Frontal cortex (tissue), 4 donors: ENCODE measurements around the gene PRPSAP1. TPM values are rescaled to one million over a fixed set of nuclear protein-coding genes. Genes with fewer than 3 reads are reported as not detected.
"Not testable (repeated sequence)": the region's sequence is repeated elsewhere in the genome, so short reads cannot be mapped to it uniquely, and the experiment has no call there.

Source experiments
- DNase-seq, 2 donors: peaks; one replicate each; pipeline ENCODE4 v3.0.0; 2012; ENCODE audit warnings: low spot score in 2 of 2
- FAIRE-seq: peaks from 2 replicates; lab custom pipeline; 2012; peaks lifted over from hg19 to GRCh38; lab: Jason Lieb, UNC
- total RNA-seq: library from RNA; depleted of rRNA; stranded (reverse); fragments of >200 nt; gene quantifications from one replicate; pipeline ENCODE4 v1.2.3, GENCODE V29; 2014
- donor health status: control.
- donor health status: control.
- donor health status: control.

The PRPSAP1 gene
- total RNA-seq, 1 donor from 2014 or later, result 52.2 TPM

DNA sequence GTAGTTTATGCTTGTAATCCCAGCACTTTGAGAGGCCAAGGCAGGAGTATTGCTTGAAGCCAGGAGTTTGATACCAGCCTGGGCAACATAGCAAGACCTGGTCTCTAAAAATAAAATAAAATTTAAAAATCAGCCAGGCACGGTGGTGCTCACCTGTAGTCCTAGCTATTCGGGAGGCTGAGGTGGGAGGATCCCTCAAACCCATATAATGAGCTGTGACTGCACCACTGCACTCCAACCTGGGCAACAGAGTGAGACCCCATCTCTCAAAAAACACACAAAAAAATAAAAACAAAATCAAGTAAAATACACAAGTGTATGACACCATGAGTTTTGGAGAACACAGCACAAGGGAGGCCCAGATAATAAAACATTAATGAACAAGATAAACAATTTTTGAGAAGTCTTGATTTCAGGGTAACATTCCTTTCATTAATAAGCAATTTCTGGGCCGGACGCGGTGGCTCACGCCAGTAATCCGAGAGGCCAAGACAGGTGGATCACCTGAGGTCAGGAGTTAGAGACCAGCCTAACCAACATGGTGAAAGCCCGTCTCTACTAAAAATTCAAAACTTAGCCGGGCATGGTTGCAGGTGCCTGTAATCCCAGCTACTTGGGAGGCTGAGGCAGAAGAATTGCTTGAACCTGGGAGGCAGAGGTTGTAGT, 17.9 kb downstream of the PRPSAP1 start:
- FAIRE-seq, result no peak
- no peak for DNase-seq

DNA sequence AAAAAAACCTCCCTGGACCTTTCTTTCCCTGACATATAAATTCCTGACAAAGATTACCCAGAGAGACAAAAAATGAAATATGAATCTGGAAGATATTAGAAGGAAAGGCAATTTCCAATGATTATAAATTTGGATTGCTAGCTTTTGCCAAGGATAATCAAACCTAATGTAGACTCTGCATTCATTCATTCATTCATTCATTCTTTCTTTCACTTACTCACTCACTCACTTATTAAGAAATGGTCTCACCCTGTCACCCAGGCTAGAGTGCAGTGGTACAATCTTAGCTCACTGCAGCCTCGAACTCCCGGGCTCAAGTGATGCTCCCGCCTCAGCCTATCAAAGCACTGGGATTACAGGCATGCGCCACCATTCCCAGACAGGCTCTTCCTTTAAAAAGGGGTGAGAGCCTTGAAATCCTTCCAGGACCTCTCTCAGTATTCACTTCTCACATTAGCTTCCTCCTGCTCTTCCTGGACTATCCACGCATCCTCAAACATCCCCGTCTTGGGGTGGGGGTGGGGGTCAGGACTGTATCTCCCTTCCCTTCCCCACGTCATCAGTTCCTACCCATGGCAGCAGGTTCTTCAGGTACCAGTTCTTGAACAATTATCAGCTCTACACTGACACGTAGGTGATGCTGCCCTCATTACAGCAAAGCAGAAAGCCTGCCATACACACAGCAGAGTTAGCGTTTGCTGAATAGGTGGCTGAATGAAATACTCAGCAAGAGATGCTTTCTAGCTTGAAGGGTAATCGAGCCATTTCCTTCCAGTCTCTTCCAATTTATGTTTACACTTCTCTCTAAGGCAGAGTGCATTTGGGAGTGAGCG, 19.8 kb downstream of the PRPSAP1 start:
- FAIRE-seq, result no peak

DNA sequence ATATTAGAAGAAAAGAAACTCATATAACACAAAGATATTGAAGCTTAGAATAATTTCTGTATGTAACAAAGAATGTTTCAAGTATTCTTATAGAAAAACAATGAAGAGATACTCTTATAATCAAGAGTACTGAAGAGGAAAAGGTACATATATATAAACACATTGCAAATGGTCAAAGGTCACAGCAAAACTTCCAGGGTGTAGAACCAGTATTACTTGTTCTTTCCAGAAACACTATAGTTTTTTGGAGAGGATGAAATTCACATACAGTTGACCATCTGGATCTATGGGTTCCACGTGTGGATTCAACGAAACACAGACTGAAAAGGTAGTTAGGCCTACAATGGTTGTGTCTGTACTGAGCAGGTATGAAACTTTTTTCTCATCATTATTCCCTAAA, 22.6 kb downstream of the PRPSAP1 start:
- DNase-seq, result no peak
- FAIRE-seq, result no peak

More for the DNA sequence above, 19.8 kb downstream of the PRPSAP1 start:
- DNase-seq, result no peak

DNA sequence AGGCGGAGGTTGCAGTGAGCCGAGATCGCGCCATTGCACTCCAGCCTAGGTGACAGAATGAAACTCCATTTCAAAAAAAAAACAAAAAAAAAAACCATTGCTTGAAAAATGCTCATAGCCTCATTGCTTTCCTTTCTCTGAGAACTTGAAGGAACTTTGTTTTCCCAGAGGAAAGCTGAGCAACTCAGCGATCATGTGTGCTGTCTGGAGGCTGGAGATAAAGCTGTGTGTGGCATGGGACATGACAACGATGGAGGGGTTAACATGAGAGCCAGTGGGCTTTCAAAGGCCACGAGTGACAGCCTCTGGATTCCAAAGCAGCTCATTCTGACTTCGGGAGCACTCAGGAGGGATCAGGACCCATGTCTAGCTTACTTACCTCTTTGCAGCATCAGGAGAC, 24.1 kb downstream of the PRPSAP1 start:
- DNase-seq (no peak), FAIRE-seq (no peak)

DNA sequence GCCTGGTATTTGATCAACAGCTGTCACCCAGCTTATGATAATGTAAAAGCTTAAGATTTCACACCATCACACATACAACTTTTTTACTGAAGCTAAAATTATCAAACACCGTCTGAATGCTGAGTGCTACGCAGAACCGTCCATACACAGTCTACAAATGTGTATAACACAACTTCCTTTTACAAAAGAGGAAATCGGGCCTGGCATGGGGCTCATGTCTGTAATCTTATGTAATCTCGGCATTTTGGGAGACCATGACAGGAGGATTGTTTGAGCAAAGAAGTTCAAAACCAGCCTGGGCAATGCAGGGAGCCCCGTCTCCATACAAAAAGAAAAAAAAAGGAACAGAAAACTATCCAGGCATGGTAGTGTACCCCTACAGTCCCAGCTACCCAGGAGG, 26.0 kb downstream of the PRPSAP1 start:
- FAIRE-seq (no peak), DNase-seq (no peak)

DNA sequence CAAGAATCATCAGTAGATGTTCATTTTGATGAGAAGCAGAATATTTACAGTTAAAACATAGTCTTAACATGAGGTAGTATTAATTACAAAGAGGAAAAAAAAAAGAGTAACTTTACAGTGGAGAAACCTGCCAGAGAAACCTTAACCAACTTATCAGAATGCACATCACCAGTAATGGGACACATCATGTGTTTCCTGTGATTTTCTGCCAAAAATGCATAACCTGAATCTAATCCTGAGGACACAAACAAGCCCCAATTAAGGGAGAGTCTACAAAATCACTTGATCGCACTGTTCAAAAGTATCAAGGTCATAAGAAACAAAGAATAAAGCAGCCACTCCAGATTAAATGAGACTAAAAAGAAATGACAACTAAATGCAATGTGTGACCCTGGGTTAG, 27.4 kb downstream of the PRPSAP1 start:
- FAIRE-seq (no peak), DNase-seq (no peak)

DNA sequence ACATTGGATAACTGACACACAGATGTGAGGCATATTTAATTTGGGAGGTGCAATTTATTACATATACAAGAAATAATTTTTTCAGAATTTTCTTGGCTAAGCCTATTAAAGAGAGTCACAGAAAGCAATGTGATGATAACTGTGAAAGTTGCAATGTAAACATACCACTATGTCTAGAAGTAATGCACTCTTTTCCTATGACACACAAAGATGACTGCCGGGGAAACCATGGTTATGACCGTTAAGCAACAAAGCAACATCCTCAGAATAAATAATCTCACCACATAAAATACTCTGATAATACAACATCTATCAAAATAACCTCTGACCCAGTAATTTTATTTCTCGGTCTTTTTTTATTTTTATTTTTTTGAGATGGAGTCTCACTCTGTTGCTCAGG, 35.1 kb downstream of the PRPSAP1 start:
- no peak for FAIRE-seq

DNA sequence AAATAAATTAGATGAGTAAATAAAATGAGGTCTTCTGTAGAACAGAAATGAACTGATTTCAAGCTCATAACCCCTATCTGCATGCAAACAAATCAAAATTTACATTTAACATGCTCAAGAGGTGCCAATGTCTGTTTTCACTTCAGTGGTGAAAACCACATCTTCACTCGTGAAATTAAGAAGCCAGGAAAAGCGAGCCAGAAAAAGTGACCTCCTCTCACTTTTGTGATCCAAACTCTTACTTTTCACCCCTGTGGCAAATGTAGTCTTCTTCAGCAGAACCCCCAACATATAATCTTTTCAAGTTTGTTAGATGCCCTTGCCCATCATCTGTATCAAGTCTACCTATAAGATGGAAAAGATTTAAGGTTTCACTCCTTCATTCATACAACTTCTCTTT, 36.2 kb downstream of the PRPSAP1 start:
- FAIRE-seq (no peak), DNase-seq (no peak)

More for the DNA sequence above, 35.1 kb downstream of the PRPSAP1 start:
- no peak for DNase-seq

DNA sequence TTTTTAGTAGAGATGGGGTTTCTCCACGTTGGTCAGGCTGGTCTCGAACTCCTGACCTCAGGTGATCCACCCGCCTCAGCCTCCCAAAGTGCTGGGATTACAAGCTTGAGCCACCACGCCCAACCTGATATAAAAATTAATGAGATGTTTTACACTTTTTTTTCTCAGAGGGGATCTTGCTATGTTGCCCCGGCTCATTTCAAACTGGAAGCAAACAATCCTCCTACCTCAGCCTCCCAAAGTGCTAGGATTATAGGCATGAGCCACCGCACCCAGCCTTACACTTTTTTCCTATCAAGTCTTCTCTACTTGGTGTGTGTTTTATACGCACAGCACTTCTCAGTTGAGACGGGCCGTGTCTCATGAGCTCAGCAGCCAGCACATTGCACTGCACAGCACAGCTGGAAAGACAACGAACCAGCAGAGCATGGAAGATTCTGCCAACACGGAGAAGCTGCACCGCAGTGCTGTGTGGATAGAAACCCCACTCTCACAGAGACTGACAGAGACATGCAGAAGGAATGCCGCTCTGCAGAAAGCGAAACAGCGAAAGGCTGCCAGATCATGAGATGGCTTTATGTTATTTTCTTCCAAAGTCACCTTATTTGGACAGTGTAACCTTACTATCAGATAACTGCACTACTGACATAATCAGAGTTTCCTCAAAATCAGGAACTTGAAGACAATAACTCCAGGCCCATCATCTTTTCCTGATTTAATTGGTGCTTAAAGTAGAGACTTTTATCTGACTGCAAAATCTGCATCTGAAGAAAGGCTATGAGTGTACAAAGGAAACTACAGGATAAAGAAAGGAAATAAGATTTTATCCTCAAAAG, 39.1 kb downstream of the PRPSAP1 start:
- FAIRE-seq (no peak), DNase-seq (no peak)

DNA sequence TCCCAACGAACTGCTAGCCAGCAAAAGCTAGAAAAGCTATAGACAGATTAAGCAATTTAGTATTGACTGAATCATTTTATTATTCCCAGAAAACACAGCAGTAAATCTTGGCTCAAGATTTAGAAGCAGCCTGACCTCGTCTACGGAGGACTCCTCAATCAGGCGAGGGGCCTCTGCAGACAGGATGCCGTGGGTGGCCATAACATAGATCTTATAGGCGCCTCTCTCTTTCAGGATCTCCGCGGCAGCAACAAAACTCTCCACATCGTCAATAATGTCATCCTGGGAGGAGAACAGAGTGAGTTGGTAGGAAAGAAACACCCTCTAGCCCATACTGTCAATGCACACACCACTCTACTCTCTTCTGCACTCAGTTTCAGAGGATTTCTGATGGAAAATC, 41.0 kb downstream of the PRPSAP1 start:
- FAIRE-seq (no peak), DNase-seq (no peak)

DNA sequence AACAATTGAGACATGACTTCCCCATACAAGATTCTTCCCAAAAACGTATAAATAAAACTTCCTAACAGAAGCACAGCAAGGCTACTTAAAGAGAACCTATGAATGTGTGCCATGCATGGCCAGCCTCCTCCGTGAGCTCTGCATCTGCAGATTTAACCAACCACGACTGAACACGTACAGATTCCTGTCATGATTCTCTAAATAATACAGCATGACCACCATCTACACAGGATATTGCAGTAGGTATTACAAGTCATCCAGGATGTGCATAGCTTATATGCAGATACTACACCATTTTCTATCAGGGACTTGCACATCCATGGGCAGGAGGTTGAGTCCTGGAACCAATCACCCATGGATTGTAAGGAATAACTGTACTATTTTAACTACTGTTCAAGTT, 44.3 kb downstream of the PRPSAP1 start:
- DNase-seq, result no peak
- FAIRE-seq, result no peak

DNA sequence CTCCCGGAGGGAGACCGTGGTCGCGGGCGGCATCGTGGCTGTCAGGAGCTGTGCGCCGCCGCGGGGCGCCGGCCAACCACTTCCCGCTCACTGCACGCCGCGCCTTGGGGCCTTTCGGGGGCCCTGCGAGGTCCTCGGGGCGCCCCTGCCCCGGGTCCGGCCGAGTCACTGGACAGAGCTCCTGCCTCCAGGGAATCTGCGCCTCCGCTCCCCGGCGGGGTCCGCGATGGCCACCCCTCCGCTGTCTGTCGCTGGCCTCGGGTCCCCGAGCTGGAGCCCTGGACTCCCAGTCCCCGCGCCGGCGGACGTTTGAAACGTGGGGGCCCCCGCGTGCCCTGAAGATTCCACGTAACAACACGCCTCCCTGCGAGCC, 45.8 kb downstream of the PRPSAP1 start, which contains the start of gene QRICH2:
QRICH2 (minus strand) TSS at position 311 of the 373 bp plus-strand sequence; CDS start at position 33, 278 bp downstream.
- FAIRE-seq (no peak), DNase-seq (no peak)

DNA sequence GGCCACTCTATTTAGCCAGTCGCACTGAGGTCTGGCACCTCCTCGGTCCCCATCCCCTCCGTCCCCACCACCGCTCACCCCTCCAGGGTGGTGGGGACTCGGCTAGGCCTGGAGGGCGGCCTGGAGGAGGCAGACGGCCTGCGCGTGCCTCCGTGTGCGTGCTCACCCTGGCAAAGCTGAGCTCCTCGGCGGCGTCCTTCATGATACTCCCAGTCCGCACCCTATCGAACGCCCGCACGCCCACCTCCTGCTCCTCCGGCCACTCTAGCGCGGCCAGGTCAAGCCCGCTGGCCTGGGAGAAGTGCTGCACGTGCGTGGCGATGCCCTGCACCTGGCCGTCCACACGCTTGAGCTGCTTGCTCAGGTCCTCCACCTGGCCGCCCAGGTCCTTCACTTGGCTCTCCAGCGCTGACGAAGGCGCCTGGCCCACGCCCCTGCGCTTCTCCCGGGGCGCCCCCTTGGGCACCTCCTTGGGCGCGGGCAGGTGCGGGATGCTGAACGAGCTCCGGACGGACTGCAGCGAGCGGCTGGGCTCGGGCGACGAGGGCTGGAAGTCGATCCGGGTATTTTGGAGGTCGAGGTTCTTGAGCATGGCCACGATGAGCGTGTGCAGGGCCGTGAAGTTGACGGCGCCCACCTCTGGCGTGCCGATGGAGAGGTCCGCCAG, 46.3 kb downstream of the PRPSAP1 start:
- no peak for FAIRE-seq
- no peak for DNase-seq

DNA sequence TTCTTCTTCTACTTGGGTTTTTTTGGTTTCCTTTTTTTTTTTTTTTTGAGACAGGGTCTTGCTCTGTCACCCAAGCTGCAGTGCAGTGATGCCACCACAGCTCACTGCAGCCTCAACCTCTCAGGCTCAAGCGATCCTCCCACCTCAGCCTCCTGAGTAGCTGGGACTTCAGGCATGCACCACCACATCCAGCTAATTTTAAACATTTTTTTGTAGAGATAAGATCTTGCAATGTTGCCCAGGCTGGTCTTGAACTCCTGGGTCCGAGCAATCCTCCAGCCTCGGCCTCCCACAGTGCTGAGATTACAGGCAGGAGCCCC, 48.6 kb downstream of the PRPSAP1 start:
- not testable (repeated sequence) for DNase-seq, FAIRE-seq

DNA sequence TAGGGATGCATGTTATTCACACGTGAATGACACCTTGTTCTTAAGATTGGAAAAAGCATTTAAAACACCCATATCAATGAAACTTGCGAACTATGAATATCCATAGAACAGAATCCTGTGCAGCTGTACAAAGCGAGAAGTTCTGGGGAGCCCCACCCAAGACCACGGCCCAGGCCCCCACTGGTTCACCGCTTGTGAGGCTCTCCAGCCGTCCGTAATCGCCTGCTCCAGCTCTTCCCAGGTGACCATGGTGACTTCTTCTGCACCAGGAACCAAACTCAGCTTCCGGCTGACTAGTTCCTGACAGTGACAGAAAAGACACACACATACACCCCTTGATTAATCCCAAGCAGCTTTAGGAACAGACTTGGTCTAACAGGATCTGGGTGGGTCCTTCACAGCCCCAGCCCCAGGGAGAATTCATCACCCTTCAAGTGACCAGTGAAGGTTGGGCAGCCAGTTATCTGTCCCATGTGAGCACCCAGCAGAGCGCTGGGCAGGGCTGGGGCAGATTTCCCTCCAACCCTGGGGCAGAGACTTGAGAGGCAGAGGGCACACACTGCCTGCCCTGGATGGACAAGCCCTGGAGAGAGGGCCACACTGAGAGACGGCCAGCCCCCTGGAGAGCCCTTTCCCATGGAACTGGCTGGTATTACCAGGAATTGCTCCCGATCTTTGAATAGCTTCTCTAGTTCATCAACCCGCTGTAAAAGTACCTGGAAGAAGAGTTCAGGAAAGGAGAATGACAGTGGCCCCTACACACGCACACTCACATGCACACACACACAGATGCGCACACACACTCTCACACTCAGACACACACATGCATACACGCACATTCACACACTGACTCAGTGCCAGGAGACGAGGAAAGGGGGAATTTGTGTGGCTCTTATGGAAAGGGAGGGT, 49.2 kb downstream of the PRPSAP1 start:
- FAIRE-seq (no peak), DNase-seq (no peak)

DNA sequence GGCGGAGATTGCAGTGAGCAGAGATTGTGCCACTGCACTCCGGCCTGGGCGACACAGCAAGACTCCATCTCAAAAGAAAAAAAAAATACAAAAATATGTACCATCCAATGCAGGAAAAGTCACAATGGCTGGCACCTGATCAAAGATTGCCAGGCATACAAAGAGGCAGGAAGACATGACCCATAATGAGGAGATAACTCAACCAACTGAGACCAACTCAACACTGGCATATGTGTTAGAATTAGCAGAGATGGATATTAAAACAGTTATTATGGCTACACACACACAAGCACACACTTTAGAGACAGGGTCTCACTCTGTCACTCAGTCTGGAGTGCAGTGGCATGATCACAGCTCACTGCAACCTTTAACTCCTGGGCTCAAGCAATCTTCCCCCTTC, 56.3 kb downstream of the PRPSAP1 start:
- no peak for DNase-seq

DNA sequence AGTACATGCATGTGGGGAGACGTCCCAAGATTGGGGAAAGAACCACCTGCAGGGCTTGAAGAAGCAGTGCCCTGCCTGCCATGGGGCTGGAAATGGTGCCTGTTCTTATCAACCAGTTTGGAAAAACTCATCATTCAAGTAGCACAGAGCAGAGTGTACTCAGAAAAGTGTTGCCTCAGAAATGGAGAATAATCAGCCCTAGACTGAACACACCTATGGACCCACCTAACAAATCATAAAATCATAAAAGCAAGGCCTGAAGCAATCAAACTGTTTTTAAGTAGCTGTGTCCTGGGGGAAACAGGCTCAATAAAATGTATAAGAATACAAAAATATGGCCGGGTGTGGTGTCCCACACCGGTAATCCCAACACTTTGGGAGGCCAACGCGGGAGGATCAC, 56.8 kb downstream of the PRPSAP1 start:
- DNase-seq (no peak), FAIRE-seq (no peak)

More for the DNA sequence above, 56.3 kb downstream of the PRPSAP1 start:
- no peak for FAIRE-seq

DNA sequence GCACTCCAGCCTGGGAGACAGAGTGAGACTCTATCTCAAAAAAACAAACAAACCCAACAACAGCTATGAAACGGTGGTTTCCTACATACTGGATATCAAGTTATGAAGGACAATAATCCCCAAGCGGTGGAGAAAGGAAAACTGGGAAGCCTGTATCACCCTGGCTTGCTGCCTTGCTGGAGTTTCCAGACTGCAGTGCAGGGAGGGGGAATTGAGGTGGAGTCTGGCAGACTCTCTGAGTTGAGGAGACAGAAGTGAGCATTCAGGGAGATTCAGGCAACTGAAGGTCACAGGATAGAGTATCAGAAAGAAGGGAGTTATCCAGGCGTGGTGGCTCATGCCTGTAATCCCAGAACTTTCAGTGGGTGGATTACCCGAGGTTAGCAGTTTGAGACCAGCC, 57.5 kb downstream of the PRPSAP1 start:
- FAIRE-seq, result no peak
- DNase-seq, result no peak

DNA sequence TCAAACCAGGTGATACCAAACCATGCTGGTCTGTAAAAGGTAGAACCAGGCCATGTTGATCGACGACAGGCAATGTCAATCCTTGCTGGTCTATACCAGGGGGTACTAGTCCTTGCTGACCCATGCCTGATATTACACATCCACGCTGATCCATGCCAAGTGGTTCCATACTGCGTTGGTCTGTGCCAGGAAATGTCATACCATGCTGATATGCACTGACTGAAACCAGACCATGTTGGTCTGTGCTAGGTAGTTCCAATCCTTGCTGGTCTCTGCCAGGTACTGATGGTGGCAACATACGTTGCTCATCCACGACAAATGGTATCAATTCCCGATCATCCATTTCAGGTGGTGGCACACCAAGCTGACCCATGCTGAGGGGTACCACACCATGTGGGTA, 60.6 kb downstream of the PRPSAP1 start:
- DNase-seq (no peak), FAIRE-seq (no peak)
